Left colon (tissue), 2 donors: ENCODE measurements around the gene FAM200B. TPM values are rescaled to one million over a fixed set of nuclear protein-coding genes. Genes with fewer than 3 reads are reported as not detected.
A peak's percentile ranks its signal among the peaks of the same experiment; 100 is the strongest.

ENCODE experiments used
- ATAC-seq: fragments of 200-7000 bp; cut with Tn5 transposase; one replicate; pipeline ENCODE4 v1.9.1; 2020; ENCODE audit warnings: mild to moderate bottlenecking, moderate library complexity
- DNase-seq, 2 donors: peaks; one replicate each; pipeline ENCODE4 v3.0.0-alpha.2; 2020
- intact Hi-C, 2 donors: fragments of 100-400 bp; cut with DNase I in 1 of 2; cut with micrococcal nuclease in 1 of 2; formaldehyde crosslinking; loops; one replicate each; pipeline versions ENCODE4 v1.11.2 to v1.14.0; 2022; cut with DNase I, micrococcal nuclease
- long read RNA-seq: library from polyadenylated mRNA; unstranded; transcript quantifications from one replicate; pipeline ENCODE4 v2.0.0, GENCODE V29; 2021
- total RNA-seq, 2 donors: library from RNA; stranded (reverse); fragmentation: NEBNext Ultra II Directional; extraction: Animal tissue kit (Norgen Biotek cat#: 25700); gene quantifications; one replicate each; pipeline ENCODE4 v1.2.1, GENCODE V29; 2021
- donor health status: DM: no; HTN: no; CAD: no.
- donor health status: DM: yes; HTN: yes; CAD: no.

The FAM200B gene
- total RNA-seq: 10 to 100 TPM; 33.7 to 33.8 TPM
- long read RNA-seq, full-length matches to known transcripts: 15 of 17 reads
- long read RNA-seq, partial matches to known transcripts: 2 of 17 reads
- long read RNA-seq, other reads (novel, unspliced or antisense): 0 of 17 reads

- DNase-seq: peak; percentile 97 to 99
- ATAC-seq: peak; percentile 87
- intact Hi-C loops: no loop called here
Observed at GRCh38 chr4:15681372-15682241, at the start of gene FAM200B. FAM200B (plus strand) TSS chr4:15681827; CDS start chr4:15686978, 5,151 bp downstream.

- no peak for DNase-seq
- ATAC-seq: no peak
- intact Hi-C loops: no loop called here
Observed at GRCh38 chr4:15636818-15637217, 44.8 kb upstream of the FAM200B start.

DNA sequence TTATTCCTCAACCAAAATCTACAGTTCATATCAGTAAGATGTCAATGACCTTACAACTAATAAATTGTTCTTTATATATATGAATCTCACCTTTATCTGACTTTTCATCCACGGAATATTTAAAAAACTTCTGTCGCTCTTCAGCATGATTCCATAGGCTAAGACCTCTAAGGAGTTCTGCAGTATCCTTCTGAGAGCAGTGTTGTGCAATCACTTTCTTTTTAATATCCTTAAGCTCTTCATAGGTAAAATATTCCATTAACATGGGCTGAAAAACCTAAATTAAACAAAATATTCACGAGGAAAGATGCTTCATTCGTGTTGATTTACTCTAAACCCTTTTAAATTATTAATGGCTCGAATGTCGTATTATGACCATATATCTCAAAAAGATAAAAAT lies 43.2 kb upstream of the FAM200B start:
- DNase-seq: no peak
- ATAC-seq: no peak
- intact Hi-C loops: no loop called here

GRCh38 chr4:15648600-15648999 lies 33.0 kb upstream of the FAM200B start:
- no peak for ATAC-seq
- intact Hi-C loops: loop anchor here in 1 of 2 donors (5.0 kb wide), 1 partner anchor 171 kb away; no protein-coding TSS in a partner anchor
- DNase-seq: no peak

DNA sequence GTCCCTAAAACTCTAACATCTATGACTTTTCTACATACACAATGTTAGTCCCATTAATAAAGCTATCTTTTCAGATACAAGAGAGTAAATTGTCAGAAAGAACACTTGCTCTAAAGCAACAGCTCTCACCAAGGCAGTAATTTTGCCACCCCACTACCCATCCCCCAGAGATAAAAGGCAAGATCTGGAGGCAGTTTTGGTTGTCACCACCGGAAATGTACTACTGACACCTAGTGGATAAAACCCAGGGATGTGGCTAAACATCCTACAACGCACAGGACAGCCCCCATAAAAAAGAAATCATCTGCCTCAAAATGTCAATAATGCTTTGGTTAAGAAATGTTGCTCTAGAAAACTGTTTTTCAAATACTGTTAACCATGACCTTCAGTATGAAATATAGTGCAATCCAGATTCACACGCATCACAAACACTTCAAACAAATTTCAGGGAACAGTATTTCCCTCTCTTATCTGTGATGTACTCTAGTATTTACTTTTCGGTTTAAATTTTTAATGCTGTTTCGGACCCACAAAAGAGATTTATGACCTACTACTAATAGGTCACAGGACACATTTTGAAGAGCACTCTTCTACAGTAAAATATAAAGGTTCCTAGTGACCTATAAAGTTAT lies 31.6 kb upstream of the FAM200B start:
- intact Hi-C loops: loop anchor here in 1 of 2 donors (5.0 kb wide), 1 partner anchor 173 kb away; no protein-coding TSS in a partner anchor
- peak; percentile 51 for ATAC-seq
- peak in 1 of 2 donors; percentile 35 for DNase-seq

- no peak for ATAC-seq
- intact Hi-C loops: no loop called here
Observed at GRCh38 chr4:15651676-15652075, 30.0 kb upstream of the FAM200B start.

DNA sequence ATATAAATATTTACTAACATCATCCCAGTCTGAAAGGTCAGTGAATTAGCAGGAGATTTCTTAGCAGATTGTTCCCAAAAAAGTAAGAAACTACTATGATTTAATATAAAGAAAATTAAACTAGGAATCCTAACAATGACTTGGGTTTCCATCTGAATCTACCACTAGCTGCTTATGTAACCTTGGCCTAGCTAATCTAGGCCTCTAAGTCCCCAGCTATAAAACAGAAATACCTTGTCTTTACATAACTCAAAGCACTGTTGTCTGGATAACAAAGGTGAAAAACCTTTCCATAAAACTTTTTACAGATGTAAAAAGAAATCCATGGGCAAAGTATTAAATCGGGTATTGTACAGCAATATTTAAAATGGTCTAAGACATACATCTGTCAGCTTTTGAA lies 29.4 kb upstream of the FAM200B start:
- intact Hi-C loops: no loop called here
- no peak for DNase-seq

More at GRCh38 chr4:15651676-15652075, 30.0 kb upstream of the FAM200B start:
- DNase-seq: no peak

GRCh38 chr4:15652841-15653240 lies 28.8 kb upstream of the FAM200B start:
- ATAC-seq (no peak), DNase-seq (no peak)
- intact Hi-C loops: no loop called here

More for the DNA sequence above, 29.4 kb upstream of the FAM200B start:
- ATAC-seq: no peak

- no peak for DNase-seq
- ATAC-seq: no peak
- intact Hi-C loops: no loop called here
Observed at GRCh38 chr4:15653420-15653819, 28.2 kb upstream of the FAM200B start.

- intact Hi-C loops: no loop called here
- ATAC-seq: no peak
- DNase-seq: no peak
Observed at GRCh38 chr4:15653864-15654592, 27.6 kb upstream of the FAM200B start.

GRCh38 chr4:15654593-15655222 lies 26.9 kb upstream of the FAM200B start:
- DNase-seq (peak; percentile 60 to 62), ATAC-seq (peak; percentile 67)
- intact Hi-C loops: no loop called here

GRCh38 chr4:15655223-15656037 lies 26.2 kb upstream of the FAM200B start, which contains the start of gene FBXL5:
FBXL5 (minus strand) TSS chr4:15655357; CDS start chr4:15655287, 70 bp downstream.
- intact Hi-C loops: no loop called here
- ATAC-seq (peak; percentile 90), DNase-seq (peak; percentile 60 to 79)

DNA sequence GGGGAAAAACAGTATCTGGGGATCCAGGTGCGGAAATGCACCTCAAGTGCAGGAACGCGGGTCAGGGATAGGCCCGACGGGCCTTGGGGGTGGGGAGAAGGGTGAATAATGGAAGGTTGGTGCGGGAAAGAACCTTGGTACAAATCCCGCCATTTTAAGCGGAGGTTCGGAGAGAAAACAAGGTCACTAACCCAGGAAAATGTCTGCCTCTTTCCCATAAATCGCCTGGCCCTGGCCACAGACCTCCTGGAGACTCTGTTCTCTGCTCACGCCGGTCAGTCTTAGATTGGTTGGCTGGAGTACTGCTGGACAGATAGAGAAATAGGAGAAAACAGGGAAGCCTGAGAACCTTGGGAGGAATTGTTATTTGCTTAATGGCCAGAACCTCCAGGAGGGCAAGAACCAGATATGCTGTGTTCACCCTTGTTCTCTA lies 25.6 kb upstream of the FAM200B start:
- intact Hi-C loops: no loop called here
- DNase-seq (no peak), ATAC-seq (no peak)

GRCh38 chr4:15657366-15657765 lies 24.3 kb upstream of the FAM200B start:
- no peak for DNase-seq
- no peak for ATAC-seq
- intact Hi-C loops: no loop called here

DNA sequence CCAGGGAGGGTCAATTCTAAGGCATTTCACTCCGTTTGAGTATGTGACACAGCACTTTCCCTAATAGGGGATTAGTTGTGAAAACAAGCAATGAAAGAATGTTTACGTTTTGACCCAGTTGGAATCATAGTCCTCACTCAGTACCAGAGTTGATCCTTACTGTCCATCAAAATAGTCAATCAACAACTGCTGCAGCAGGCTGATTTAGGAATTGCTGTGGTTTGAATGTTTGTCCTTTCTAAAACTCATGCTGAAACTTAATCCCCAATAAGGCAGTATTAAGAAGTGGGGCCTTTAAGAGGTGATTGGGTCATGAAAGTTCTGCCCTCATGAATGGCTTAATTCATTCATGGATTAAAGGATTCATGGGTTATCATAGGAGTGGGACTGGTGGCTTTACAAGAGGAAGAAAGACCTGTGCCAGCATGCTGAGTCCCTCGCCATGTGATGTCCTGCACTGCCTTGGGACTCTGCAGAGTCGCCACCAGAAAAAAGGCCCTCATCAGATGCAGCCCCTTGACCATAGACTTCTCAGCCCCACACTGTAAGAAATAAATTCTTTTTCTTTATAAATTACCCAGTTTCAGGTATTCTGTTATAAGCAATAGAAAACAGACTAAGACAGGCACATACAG lies 23.4 kb upstream of the FAM200B start:
- no peak for DNase-seq
- intact Hi-C loops: no loop called here
- no peak for ATAC-seq

DNA sequence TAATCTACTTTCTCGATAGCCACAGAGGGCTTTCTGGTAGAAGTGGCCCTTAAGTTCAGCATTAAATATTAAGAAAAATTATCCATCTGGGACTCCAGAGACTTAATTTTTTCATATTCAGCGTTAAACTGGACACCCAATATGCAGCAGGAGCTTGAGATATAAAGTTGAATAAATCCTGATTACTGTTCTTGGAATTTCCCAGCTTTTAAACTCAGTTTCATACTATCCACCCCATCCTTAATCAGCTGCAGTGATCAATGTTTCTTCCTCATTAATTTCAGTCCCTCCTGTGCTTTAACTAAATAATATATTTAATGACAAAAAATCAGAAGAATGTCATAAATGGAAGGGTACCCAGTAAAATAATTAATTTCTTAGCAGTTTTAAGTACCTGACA lies 22.8 kb upstream of the FAM200B start:
- intact Hi-C loops: no loop called here
- ATAC-seq (no peak), DNase-seq (no peak)
